ENCODE measurements around the gene CEP63. TPM values are rescaled to one million over a fixed set of nuclear protein-coding genes. Genes with fewer than 3 reads are reported as not detected.

Gene CEP63
- polyA plus RNA-seq, 1 donor from 2014 or later: 14.1 TPM

DNA sequence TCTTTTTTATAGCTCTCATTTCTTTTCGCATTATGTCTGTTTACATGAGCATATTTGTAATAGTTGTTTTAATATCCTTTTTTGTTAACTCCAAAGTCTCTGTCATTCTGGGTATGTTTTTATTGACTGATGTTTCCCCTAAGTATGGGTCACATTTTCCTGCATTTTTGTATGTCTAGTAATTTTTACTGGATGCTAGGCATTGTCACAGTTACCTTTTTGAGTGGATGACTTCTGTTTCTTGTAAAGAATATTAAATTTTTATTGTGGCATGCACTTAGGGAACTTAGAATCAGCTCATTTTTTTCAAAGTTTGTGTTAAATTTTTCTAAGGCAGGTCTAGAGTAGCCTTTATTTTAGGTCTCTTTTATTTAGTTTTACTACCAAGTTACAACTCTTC lies 40.8 kb upstream of the CEP63 start:
- H3K9ac ChIP-seq (ENCODE audit: low read length): no peak overlapping the region
- H3K9me2 ChIP-seq (ENCODE audit: insufficient read depth, low read length): no peaks in the 10 kb centered on the region
- peaks cover 7% of the 10 kb centered on the region for H3K9me3 ChIP-seq (ENCODE audit: low read length)
- no peak overlapping the region for H2AFZ ChIP-seq (ENCODE audit: low read depth, low read length)
- H4K20me1 ChIP-seq (ENCODE audit: insufficient read depth): no peaks in the 10 kb centered on the region
- no peaks in the 10 kb centered on the region for H3K27me3 ChIP-seq (ENCODE audit: insufficient read depth, low read depth, low read length)
- H3K27ac ChIP-seq (ENCODE audit: low read length): no peak overlapping the region
- H3K4me3 ChIP-seq (ENCODE audit: low read length): no peak overlapping the region
- no peaks in the 10 kb centered on the region for H3K79me2 ChIP-seq (replicated peaks; ENCODE audit: insufficient read depth, low read length)
- H3K36me3 ChIP-seq (ENCODE audit: insufficient read depth, low read length): no peaks in the 10 kb centered on the region
- H3K4me2 ChIP-seq (ENCODE audit: low read length): no peak overlapping the region
- no peaks in the 10 kb centered on the region for H3F3A ChIP-seq (ENCODE audit: insufficient read depth, low read length, poor library complexity, severe bottlenecking)
- TF ChIP-seq POLR2AphosphoS5 (IDR thresholded peaks at IDR 0.05) (no peak), EP300 (conservative IDR thresholded peaks at IDR 0.05; ENCODE audit: poor library complexity, severe bottlenecking) (no peak), MXI1 (conservative IDR thresholded peaks at IDR 0.05; ENCODE audit: poor library complexity, severe bottlenecking) (no peak), RAD21 (conservative IDR thresholded peaks at IDR 0.05) (no peak), EZH2 (IDR thresholded peaks at IDR 0.05; ENCODE audit: borderline replicate concordance, insufficient read depth, low read length, poor library complexity, severe bottlenecking) (no peak), TAF1 (IDR thresholded peaks at IDR 0.05; ENCODE audit: low read depth) (no peak), SMC3 (conservative IDR thresholded peaks at IDR 0.05; ENCODE audit: poor library complexity) (no peak)
- TF ChIP-seq, protein P1, sequence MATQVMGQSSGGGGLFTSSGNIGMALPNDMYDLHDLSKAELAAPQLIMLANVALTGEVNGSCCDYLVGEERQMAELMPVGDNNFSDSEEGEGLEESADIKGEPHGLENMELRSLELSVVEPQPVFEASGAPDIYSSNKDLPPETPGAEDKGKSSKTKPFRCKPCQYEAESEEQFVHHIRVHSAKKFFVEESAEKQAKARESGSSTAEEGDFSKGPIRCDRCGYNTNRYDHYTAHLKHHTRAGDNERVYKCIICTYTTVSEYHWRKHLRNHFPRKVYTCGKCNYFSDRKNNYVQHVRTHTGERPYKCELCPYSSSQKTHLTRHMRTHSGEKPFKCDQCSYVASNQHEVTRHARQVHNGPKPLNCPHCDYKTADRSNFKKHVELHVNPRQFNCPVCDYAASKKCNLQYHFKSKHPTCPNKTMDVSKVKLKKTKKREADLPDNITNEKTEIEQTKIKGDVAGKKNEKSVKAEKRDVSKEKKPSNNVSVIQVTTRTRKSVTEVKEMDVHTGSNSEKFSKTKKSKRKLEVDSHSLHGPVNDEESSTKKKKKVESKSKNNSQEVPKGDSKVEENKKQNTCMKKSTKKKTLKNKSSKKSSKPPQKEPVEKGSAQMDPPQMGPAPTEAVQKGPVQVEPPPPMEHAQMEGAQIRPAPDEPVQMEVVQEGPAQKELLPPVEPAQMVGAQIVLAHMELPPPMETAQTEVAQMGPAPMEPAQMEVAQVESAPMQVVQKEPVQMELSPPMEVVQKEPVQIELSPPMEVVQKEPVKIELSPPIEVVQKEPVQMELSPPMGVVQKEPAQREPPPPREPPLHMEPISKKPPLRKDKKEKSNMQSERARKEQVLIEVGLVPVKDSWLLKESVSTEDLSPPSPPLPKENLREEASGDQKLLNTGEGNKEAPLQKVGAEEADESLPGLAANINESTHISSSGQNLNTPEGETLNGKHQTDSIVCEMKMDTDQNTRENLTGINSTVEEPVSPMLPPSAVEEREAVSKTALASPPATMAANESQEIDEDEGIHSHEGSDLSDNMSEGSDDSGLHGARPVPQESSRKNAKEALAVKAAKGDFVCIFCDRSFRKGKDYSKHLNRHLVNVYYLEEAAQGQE (IDR thresholded peaks at IDR 0.05; ENCODE audit: borderline replicate concordance): no peak
- TF ChIP-seq, protein P2, sequence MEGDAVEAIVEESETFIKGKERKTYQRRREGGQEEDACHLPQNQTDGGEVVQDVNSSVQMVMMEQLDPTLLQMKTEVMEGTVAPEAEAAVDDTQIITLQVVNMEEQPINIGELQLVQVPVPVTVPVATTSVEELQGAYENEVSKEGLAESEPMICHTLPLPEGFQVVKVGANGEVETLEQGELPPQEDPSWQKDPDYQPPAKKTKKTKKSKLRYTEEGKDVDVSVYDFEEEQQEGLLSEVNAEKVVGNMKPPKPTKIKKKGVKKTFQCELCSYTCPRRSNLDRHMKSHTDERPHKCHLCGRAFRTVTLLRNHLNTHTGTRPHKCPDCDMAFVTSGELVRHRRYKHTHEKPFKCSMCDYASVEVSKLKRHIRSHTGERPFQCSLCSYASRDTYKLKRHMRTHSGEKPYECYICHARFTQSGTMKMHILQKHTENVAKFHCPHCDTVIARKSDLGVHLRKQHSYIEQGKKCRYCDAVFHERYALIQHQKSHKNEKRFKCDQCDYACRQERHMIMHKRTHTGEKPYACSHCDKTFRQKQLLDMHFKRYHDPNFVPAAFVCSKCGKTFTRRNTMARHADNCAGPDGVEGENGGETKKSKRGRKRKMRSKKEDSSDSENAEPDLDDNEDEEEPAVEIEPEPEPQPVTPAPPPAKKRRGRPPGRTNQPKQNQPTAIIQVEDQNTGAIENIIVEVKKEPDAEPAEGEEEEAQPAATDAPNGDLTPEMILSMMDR (IDR thresholded peaks at IDR 0.05; ENCODE audit: poor library complexity, severe bottlenecking): no peak

DNA sequence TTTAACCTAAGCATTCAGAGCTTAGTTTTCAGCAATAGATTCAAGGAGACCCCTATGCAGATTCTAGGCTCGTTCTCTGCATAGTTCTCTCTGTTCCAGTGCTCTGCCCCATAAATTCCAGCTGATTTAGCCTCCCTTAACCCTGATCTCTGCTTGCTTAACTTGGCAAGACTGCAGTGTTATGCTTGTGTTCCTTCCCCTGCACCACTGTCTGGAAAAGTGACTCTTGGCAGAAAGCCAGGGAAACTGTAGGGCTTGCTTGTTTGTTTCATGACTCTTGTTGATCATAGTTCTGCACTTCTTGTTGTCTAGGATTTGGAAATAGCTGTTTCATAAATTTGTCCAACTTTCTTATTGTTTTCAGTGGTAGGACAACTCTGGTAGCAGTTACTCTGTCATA lies 40.2 kb upstream of the CEP63 start:
- Histone ChIP-seq H3K27ac (ENCODE audit: low read length) (no peak overlapping the region), H3K79me2 (replicated peaks; ENCODE audit: insufficient read depth, low read length) (no peaks in the 10 kb centered on the region), H3K9me3 (ENCODE audit: low read length) (peaks cover 7% of the 10 kb centered on the region), H3K9me2 (ENCODE audit: insufficient read depth, low read length) (no peaks in the 10 kb centered on the region), H3K9ac (ENCODE audit: low read length) (no peak overlapping the region), H3K4me3 (ENCODE audit: low read length) (no peak overlapping the region), H3F3A (ENCODE audit: insufficient read depth, low read length, poor library complexity, severe bottlenecking) (no peaks in the 10 kb centered on the region), H3K36me3 (ENCODE audit: insufficient read depth, low read length) (no peaks in the 10 kb centered on the region), H3K4me2 (ENCODE audit: low read length) (no peak overlapping the region), H4K20me1 (ENCODE audit: insufficient read depth) (no peaks in the 10 kb centered on the region), H3K27me3 (ENCODE audit: insufficient read depth, low read depth, low read length) (no peaks in the 10 kb centered on the region), H2AFZ (ENCODE audit: low read depth, low read length) (no peak overlapping the region)
- TF ChIP-seq SMC3 (conservative IDR thresholded peaks at IDR 0.05; ENCODE audit: poor library complexity) (no peak), MXI1 (conservative IDR thresholded peaks at IDR 0.05; ENCODE audit: poor library complexity, severe bottlenecking) (no peak), EZH2 (IDR thresholded peaks at IDR 0.05; ENCODE audit: borderline replicate concordance, insufficient read depth, low read length, poor library complexity, severe bottlenecking) (no peak), POLR2AphosphoS5 (IDR thresholded peaks at IDR 0.05) (no peak), EP300 (conservative IDR thresholded peaks at IDR 0.05; ENCODE audit: poor library complexity, severe bottlenecking) (no peak), RAD21 (conservative IDR thresholded peaks at IDR 0.05) (no peak), TAF1 (IDR thresholded peaks at IDR 0.05; ENCODE audit: low read depth) (no peak)
- TF ChIP-seq, protein P2 (IDR thresholded peaks at IDR 0.05; ENCODE audit: poor library complexity, severe bottlenecking): no peak
- TF ChIP-seq, protein P1 (IDR thresholded peaks at IDR 0.05; ENCODE audit: borderline replicate concordance): no peak
